Effector memory CD4-positive, alpha-beta T cell (primary cell): ENCODE data around the gene GOLGA6C.
"Not testable (repeated sequence)": the region's sequence is repeated elsewhere in the genome, so short reads cannot be mapped to it uniquely, and the experiment has no call there.

Experiments
- DNase-seq, 3 donors: peaks; one replicate each; pipeline ENCODE4 v3.0.0-alpha.2; 2020
- H3K27ac ChIP-seq: 2 replicates; pipeline ENCODE4 v1.7.0; 2013; ENCODE audit warnings: mild to moderate bottlenecking, low read length, moderate library complexity; ENCODE audit not compliant: insufficient read depth, poor library complexity, severe bottlenecking
- H3K27me3 ChIP-seq: replicated peaks from 2 replicates; pipeline ENCODE4 v1.7.0; 2013; ENCODE audit warnings: mild to moderate bottlenecking, low read length; ENCODE audit not compliant: insufficient read depth, control insufficient read depth, poor library complexity, severe bottlenecking
- H3K36me3 ChIP-seq: 2 replicates; pipeline ENCODE4 v1.7.0; 2013; ENCODE audit warnings: mild to moderate bottlenecking, low read length, moderate library complexity; ENCODE audit not compliant: control insufficient read depth, insufficient read depth
- H3K4me1 ChIP-seq: 2 replicates; pipeline ENCODE4 v1.7.0; 2013; ENCODE audit warnings: low read length, mild to moderate bottlenecking; ENCODE audit not compliant: control insufficient read depth, insufficient read depth, poor library complexity, severe bottlenecking
- H3K4me3 ChIP-seq: 2 replicates; pipeline ENCODE4 v1.7.0; 2013; ENCODE audit warnings: low read length, low read depth, mild to moderate bottlenecking; ENCODE audit not compliant: insufficient read depth, poor library complexity, severe bottlenecking
- H3K9me3 ChIP-seq: 2 replicates; pipeline ENCODE4 v1.7.0; 2013; ENCODE audit warnings: mild to moderate bottlenecking, low read length, moderate library complexity; ENCODE audit not compliant: control insufficient read depth
- total RNA-seq, 3 donors: gene quantifications; one replicate each; lab custom pipeline; 2026; lab: John Stamatoyannopoulos, UW

GOLGA6C gene
- 0 to 0.09 (median 0) reads per million in 3 donors for total RNA-seq

DNA sequence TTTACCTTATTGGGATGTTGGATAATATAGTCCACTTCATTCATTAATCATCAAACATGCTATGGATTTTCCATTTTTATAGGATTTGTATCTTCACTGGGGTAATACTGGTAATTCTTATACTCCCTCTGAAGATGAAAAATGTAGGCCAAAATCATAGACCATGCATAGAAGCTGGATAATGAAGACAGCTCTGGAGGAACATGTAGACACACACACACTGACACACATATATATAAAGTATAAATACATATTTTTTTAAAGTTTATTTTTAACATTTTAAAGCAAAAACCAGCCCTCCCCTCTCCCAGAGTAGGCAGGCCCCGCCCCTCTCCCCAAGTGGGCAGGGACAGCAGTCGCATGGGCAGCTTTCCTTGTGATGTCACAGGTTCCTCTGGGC is at the start of gene GOLGA6C:
TSS of gene GOLGA6C (plus strand) at position 301 of the 400 bp plus-strand sequence. CDS start 265 bp downstream, outside the sequence.
- H3K27me3 ChIP-seq, H3K4me3 ChIP-seq, H3K4me1 ChIP-seq, H3K36me3 ChIP-seq, H3K9me3 ChIP-seq, DNase-seq, H3K27ac ChIP-seq: not testable (repeated sequence)

- peaks cover 56% of the 10 kb centered on the region for H3K36me3 ChIP-seq
- no peak overlapping the region for H3K4me3 ChIP-seq
- no peaks in the 10 kb centered on the region for H3K27me3 ChIP-seq
- peaks cover 3% of the 10 kb centered on the region for H3K4me1 ChIP-seq
- no peak overlapping the region for H3K27ac ChIP-seq
- no peaks in the 10 kb centered on the region for H3K9me3 ChIP-seq
- DNase-seq, result no peak
These were observed 49.4 kb upstream of the GOLGA6C start for GRCh38 chr15:75208501-75209288.

DNA sequence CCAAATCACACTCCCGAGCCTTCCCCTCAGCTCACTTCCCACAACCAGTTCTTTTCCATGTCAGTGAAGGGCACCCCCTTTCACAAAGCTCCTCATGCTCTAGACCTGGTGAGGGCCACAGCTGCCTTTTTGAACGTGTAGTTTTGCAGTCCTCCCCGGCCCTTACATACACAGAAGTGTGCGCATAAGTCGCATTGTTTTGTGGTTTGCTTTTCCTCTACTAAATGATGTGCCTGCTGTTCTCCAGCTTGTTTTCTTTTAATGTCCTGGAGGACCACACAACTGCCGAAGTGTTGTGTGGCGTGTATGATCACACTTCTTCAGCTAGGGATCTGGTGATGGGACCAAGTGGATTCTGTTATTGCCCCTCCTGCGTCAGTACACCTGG is 48.9 kb upstream of the GOLGA6C start:
- Histone ChIP-seq H3K27ac (no peak overlapping the region), H3K27me3 (no peaks in the 10 kb centered on the region), H3K4me1 (no peaks in the 10 kb centered on the region), H3K9me3 (no peaks in the 10 kb centered on the region), H3K36me3 (peaks cover 56% of the 10 kb centered on the region), H3K4me3 (no peak overlapping the region)
- DNase-seq, result no peak

DNA sequence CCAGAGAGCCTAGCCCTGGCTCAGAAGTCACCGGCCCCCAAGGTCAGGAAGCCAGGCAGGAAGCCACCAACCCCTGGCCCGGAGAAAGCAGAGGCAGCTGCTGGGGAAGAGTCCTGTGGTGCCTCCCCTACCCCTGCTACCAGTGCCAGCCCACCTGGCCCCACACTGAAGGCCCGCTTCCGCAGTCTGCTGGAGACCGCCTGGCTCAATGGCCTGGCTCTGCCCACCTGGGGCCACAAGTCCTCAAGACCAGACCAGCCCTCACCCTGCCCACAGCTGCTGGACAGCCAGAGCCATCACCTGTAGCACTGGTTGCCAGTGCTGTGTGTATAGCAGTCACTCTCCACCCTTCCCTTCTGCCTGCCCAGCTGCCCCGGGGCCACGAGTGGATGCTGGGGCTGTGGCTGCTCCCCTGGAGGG is 47.3 kb upstream of the GOLGA6C start:
- Histone ChIP-seq H3K27ac (no peak overlapping the region), H3K9me3 (no peaks in the 10 kb centered on the region), H3K27me3 (no peaks in the 10 kb centered on the region), H3K36me3 (peaks cover 55% of the 10 kb centered on the region), H3K4me3 (no peak overlapping the region), H3K4me1 (no peaks in the 10 kb centered on the region)
- DNase-seq, result no peak

DNA sequence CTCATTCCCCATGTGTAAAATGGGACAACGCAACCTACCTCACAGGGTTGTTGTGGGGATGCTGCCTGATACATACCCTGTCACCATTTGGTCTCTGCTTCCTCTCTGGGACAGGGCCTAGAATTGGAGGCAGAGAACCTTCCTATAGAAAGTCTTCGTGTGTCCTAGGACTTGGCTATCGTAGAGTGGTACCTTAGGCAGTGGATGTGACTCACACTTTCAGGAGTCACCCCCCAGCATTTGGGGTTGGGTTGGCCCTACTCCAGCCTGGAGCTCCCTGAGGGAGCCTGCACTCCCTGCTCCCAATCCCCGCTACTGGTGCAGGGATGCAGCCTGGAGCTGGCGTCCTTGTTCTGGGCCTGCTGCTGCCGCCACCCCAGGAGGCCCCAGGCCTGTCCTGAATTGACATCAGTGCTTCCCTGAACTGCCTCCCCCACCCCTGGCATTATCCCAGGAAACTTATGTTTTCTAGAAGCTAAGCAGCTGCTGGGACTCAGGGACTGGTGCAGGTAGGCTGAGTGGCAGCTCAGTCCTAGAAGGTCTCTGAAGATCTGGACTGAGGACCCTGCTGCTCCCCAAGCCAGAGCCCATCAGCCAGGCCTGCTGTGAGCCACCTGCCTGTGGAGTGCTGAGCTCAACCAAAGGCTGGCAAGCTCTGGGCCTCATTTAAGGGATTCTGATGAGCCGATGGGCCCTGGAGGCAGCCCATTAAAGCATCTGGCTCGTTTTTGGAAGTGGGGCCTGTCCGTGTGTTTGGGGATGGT is 46.5 kb upstream of the GOLGA6C start:
- peaks cover 47% of the 10 kb centered on the region for H3K36me3 ChIP-seq
- no peaks in the 10 kb centered on the region for H3K9me3 ChIP-seq
- no peak overlapping the region for H3K27ac ChIP-seq
- no peak overlapping the region for H3K4me3 ChIP-seq
- H3K27me3 ChIP-seq, result no peaks in the 10 kb centered on the region
- H3K4me1 ChIP-seq, result no peaks in the 10 kb centered on the region
- no peak for DNase-seq

GRCh38 chr15:75212200-75212858 is 45.8 kb upstream of the GOLGA6C start:
- H3K27ac ChIP-seq, result no peak overlapping the region
- H3K4me1 ChIP-seq, result no peaks in the 10 kb centered on the region
- H3K9me3 ChIP-seq, result no peaks in the 10 kb centered on the region
- H3K27me3 ChIP-seq, result no peaks in the 10 kb centered on the region
- no peak for DNase-seq
- peaks cover 41% of the 10 kb centered on the region for H3K36me3 ChIP-seq
- no peak overlapping the region for H3K4me3 ChIP-seq

DNA sequence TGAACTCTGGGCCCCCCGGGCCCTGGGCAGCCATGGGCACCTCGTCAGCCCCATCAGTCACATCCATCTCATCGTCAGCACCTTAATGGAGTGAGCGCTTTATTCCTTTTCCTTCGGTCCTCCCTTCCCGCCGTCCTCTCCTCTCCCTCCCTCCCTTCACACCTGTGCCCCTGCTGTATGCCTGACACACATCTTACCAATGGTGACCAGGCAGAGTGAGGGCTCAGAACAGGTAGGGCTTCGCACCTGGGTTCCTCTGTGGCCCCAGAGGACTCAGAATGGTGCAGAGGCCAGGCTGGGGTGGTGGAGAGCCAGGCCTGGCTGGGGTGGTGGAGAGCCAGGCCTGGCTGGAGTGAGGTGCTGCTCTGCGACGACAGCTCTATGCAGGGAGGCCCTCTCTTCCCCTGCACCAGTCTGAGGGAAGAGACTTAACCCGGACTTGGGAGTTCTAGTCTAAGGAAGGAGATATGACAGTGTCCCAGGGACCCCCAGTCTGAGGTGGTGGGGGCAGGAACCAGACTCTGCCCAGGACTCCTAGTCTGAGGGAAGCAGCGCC is 44.8 kb upstream of the GOLGA6C start:
- DNase-seq, result no peak
- Histone ChIP-seq H3K4me3 (no peak overlapping the region), H3K27ac (no peak overlapping the region), H3K36me3 (peaks cover 32% of the 10 kb centered on the region), H3K4me1 (no peaks in the 10 kb centered on the region), H3K27me3 (no peaks in the 10 kb centered on the region), H3K9me3 (no peaks in the 10 kb centered on the region)

- Histone ChIP-seq H3K36me3 (peaks cover 27% of the 10 kb centered on the region), H3K9me3 (no peaks in the 10 kb centered on the region), H3K27me3 (no peaks in the 10 kb centered on the region), H3K4me3 (no peak overlapping the region), H3K27ac (no peak overlapping the region), H3K4me1 (no peaks in the 10 kb centered on the region)
- no peak for DNase-seq
These were observed 44.3 kb upstream of the GOLGA6C start for GRCh38 chr15:75213768-75214221.

DNA sequence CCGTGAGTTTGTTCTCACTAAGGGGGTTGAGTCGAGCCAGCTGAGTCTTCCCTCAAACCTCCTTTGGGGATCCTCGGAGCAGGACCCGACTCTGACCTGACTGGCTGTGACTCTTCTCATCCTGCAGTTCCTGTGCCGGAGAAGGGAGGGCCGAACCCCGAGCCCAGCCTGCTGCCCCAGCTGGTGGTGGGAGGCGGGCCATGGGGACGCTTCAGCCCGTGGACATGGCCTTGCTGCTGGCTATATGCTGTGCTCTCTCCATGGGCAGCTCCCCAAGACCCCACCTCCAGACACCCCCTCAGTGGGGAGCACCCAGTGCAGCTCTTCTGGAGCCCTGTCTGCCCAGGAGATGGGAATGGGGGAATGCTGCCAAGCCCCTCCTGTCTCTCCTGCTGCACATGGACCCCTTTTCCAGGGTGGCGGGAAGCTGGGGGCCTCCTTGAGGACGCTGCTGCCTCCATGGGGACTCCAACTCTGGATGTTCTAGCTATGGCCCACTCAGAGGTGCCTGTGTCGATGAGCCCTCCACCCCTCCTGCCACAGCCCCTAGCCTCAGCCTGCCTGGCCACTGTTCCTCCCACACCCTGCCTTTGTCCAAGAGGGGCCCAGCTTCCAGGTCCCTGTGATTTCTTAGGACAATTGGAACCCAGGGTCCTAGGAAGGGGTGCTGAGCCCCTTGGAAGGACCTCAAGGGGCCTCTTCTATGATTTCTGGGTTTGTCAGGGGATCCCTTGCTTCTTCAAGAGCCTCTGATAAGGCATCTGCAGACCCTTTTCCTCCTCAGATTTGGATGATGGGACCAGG is 43.6 kb upstream of the GOLGA6C start:
- H3K9me3 ChIP-seq, result no peaks in the 10 kb centered on the region
- H3K27ac ChIP-seq, result no peak overlapping the region
- H3K4me1 ChIP-seq, result no peaks in the 10 kb centered on the region
- no peak for DNase-seq
- H3K4me3 ChIP-seq, result no peak overlapping the region
- no peaks in the 10 kb centered on the region for H3K27me3 ChIP-seq
- H3K36me3 ChIP-seq, result peaks cover 20% of the 10 kb centered on the region
